GM10266 (cell line): Measurements from ENCODE around the gene NME1.
"Not testable (repeated sequence)": the region's sequence is repeated elsewhere in the genome, so short reads cannot be mapped to it uniquely, and the experiment has no call there.

Experiments
- DNase-seq: peaks from one replicate; pipeline ENCODE4 v3.0.0; 2012; ENCODE audit errors: extremely low spot score
- TF ChIP-seq, protein P1 (sequence below): IDR thresholded peaks from 2 replicates; pipeline ENCODE4 v1.5.1; 2012; ENCODE audit warnings: mild to moderate bottlenecking, low read depth; ENCODE audit not compliant: control insufficient read depth, insufficient read depth; ENCODE audit errors: missing control alignments

The NME1 gene

DNA sequence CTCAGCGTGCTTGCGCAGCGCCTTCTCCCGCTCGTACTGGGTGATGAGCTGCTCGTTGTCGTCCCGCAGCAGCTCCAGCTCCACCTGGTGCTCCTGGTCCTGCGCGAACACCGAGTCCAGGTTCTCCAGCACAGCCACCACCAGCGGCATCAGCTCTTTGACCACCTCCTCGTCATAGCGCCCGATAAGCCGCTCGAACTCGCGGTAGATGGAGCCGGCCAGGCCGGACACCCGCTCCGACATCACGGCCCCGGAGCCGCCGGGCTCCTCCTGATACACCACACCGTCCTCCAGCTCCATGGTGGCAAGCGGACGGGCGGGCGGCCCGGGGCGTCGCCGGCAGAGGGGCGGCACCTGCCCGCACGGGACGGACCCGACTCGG lies 33.0 kb upstream of the NME1 start:
- no peak for DNase-seq
- TF ChIP-seq, protein P1, sequence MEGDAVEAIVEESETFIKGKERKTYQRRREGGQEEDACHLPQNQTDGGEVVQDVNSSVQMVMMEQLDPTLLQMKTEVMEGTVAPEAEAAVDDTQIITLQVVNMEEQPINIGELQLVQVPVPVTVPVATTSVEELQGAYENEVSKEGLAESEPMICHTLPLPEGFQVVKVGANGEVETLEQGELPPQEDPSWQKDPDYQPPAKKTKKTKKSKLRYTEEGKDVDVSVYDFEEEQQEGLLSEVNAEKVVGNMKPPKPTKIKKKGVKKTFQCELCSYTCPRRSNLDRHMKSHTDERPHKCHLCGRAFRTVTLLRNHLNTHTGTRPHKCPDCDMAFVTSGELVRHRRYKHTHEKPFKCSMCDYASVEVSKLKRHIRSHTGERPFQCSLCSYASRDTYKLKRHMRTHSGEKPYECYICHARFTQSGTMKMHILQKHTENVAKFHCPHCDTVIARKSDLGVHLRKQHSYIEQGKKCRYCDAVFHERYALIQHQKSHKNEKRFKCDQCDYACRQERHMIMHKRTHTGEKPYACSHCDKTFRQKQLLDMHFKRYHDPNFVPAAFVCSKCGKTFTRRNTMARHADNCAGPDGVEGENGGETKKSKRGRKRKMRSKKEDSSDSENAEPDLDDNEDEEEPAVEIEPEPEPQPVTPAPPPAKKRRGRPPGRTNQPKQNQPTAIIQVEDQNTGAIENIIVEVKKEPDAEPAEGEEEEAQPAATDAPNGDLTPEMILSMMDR: peak; percentile 16

DNA sequence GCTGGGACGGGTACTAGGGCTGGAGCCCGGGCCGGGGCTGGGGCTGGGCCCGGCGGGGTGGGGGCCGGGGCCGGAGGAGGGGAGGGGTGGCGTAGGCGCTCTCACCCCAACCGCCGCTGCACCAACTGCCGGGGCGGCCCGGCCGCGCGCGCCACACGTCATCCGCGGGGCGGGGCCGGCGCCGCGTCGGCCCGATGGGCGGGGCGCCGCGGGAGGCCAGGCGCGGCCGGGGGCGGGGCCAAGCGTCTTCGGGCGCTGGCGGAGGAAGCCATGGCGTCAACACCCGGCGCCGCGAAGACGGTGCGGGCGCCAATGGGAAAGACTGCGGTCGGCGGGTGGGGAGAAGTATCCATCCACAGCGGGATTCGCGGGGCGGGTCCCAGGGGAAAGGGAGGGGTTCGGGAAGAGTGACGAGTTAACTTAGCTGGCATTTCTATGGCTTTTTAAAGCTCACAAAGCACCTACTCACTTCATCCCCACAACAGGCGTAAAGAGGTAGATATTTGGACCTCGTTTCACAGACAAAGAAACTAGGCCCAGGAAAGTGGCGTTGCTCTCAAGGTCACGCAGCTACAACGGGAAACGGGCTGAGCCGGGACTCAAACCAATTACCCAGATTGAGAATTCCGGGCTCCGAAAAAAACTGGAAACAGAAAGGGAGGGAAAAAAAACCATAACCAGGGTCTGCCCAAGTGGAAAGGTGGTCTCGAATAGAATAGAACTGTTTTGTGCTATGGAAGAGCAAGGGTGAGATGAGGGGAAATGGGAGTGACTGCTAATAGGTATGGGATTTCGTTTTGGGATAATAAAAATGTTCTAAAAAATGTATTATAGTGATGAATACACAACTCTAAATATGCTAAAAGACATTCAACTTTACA lies 32.4 kb upstream of the NME1 start, which contains the start of gene SPAG9:
TSS of gene SPAG9 (minus strand) at position 130 of the 881 bp plus-strand sequence. CDS start 212 bp downstream, outside the sequence.
- DNase-seq: peak; percentile 99
- TF ChIP-seq, protein P1: no peak

DNA sequence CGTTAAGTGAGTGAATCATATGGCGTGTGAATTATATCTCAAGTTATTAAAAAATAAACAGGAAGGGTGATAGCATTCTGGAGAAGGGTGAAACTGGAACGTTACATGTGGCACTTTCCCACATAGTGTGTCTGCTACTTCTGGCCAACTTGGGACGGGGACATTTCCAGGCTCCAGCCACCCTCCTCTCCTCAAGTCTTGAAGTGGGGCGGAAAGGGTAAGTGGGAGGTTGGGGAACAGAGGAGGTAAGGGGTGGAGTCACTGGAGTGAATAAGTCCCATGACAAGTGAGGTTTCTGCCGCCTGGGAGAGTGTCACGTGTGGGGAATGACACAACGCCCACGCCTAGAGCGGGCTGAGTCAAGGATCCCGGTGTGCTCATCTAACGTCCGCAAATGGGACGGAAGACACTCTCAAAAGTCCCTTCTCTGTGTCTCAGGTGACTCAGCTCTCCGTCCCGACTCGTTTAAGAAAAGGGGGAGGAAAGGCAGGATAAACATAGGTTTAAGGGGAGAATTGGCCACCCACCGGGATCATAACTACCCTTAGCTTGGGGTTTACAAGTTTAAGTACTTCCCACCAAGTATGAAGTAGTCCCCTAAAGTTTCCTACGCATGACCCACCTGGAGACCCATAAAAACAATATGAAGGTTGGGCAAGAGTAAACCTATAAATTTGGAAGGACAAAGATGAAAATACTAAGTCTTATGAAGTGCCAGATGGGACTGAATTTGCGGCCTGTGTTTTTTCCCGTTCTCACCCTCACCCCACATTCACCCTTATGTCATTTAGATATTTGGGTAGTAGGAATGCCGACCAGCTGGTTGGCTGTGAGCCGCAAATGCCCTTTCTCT lies 31.5 kb upstream of the NME1 start:
- TF ChIP-seq, protein P1: no peak
- peak; percentile 78 for DNase-seq

DNA sequence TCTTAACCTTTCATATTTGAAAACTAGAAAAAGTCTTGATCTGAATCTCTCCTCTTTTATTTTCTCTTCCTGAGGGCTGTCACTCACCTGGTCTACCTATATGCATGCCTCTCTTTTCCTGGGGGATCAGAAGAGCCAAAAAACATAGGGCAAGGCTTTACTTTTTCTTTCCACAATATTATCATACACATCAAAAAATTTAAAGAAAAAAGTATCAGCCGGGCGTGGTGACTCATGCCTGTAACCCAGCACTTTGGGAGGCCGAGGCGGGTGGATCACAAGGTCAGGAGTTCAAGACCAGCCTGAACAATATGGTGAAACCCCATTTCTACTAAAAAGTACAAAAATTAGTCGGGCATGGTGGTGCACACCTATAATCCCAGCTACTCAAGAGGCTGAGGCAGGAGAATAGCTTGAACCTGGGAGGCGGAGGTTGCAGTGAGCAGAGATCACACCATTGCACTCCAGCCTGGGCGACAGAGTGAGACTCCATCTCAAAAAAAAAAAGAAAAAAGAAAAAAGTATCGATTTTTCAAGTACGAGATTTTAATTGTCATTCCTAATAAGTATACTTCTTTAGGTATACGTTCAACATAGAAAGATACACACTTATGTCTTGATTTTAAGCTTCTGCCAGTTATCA lies 30.8 kb upstream of the NME1 start:
- not testable (repeated sequence) for DNase-seq

DNA sequence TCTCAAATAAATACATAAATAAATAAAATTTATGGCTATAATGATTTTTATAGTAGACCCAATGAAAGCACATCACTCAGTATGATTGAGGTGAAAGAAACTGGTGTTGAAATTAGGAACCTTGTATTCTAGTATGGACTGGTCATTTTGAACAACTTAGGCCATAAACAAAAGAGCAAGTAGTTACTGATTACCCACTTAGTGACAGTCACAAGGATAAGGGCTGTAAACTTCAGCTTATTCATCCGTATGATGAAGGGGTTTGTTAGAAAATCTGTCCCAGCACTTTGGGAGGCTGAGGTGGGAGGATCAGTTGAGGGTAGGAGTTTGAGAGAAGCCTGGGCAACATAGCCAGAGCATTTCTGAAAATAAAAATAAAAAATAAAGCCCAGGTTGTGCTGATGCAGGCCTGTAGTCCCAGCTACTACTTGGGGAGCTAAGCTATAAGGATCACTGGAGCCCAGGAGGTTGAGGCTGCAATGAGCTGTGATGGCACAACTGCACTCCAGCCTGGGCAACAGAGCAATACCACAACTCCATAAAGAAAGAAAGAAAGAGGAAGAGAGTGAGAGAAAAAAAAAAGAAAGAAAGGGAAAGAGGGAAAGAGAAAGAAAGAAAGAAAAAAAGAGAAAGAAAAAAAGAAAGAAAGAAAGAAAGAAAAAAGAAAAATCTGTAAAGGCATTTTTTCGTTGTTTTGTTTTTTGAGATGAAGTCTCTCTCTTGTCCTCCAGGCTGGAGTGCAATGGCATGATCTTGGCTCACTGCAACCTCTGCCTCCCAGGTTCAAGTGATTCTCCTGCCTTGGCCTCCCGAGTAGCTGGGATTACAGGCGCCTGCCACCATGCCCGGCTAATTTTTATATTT lies 28.5 kb upstream of the NME1 start:
- TF ChIP-seq, protein P1: no peak

DNA sequence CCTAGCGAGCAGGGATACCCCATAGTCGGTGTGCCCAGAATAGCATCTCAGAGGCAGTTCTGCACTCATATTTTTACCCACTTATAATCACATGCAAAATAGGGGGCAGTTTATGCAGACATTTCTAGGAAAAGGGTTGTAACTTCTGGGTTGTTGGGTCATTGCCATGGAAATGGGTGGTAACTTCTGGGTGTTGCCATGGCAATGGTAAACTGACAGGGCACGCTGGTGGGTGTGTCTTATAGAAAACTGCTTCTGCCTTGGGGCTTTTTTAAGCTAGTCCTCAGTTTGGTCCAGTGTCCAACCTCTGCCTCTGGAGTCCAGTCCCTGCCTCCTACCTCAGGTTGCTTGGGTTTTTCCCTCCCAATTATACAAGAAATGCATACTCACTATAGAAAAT lies 25.3 kb upstream of the NME1 start:
- DNase-seq: no peak
- TF ChIP-seq, protein P1: no peak

More for the DNA sequence above, 28.5 kb upstream of the NME1 start:
- DNase-seq: no peak

DNA sequence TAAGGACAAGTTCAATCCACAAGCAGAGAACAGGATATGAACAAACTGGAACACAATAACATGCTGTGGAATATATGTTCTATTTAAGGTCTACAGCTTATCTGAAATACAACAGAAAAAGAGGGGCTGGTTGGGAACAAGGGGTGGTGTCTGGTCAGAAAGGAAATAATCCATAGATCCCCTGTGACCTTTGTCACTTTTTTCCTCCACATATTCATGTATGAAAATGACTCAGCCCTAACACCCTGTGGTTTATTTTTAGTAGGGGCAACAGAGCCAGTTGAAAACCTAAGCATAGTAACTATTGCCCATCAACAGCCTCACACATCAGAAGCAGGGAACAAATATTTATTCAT lies 20.4 kb upstream of the NME1 start:
- no peak for DNase-seq
- TF ChIP-seq, protein P1: no peak
